ENCODE data around the gene APLN.

The APLN gene

GRCh38 chrX:129640737-129641136, 14.0 kb downstream of the APLN start:
- no peak for DNase-seq

- no peak for DNase-seq
Observed at GRCh38 chrX:129638917-129639316, 15.8 kb downstream of the APLN start.

GRCh38 chrX:129637217-129638109, 17.3 kb downstream of the APLN start:
- DNase-seq, result peak; percentile 50

- no peak for DNase-seq
Observed at GRCh38 chrX:129636175-129636681, 18.5 kb downstream of the APLN start.

GRCh38 chrX:129634541-129634940, 20.2 kb downstream of the APLN start:
- no peak for DNase-seq

- no peak for DNase-seq
Observed at GRCh38 chrX:129632443-129632842, 22.3 kb downstream of the APLN start.

- DNase-seq, result no peak
Observed at GRCh38 chrX:129631849-129632248, 22.9 kb downstream of the APLN start.

GRCh38 chrX:129629837-129630236, 24.9 kb downstream of the APLN start:
- no peak for DNase-seq

GRCh38 chrX:129626026-129626425, 28.7 kb downstream of the APLN start:
- DNase-seq, result no peak

GRCh38 chrX:129622757-129623301, 31.9 kb downstream of the APLN start:
- no peak for DNase-seq

- DNase-seq, result no peak
Observed at GRCh38 chrX:129618997-129619396, 35.8 kb downstream of the APLN start.

GRCh38 chrX:129617420-129617819, 37.3 kb downstream of the APLN start:
- no peak for DNase-seq

GRCh38 chrX:129614481-129615255, 40.1 kb downstream of the APLN start:
- DNase-seq, result no peak

- no peak for DNase-seq
Observed at GRCh38 chrX:129613596-129613995, 41.2 kb downstream of the APLN start.

- DNase-seq, result no peak
Observed at GRCh38 chrX:129612396-129612795, 42.4 kb downstream of the APLN start.

GRCh38 chrX:129609395-129609794, 45.4 kb downstream of the APLN start:
- DNase-seq, result no peak

- no peak for DNase-seq
Observed at GRCh38 chrX:129608496-129608895, 46.3 kb downstream of the APLN start.

- peak; percentile 43 for DNase-seq
Observed at GRCh38 chrX:129606918-129607317, 47.8 kb downstream of the APLN start.

- no peak for DNase-seq
Observed at GRCh38 chrX:129600981-129601424, 53.8 kb downstream of the APLN start.

GRCh38 chrX:129599996-129600395, 54.8 kb downstream of the APLN start:
- no peak for DNase-seq

GRCh38 chrX:129599499-129599898, 55.3 kb downstream of the APLN start:
- DNase-seq, result no peak

- no peak for DNase-seq
Observed at GRCh38 chrX:129597905-129598304, 56.9 kb downstream of the APLN start.

- DNase-seq, result no peak
Observed at GRCh38 chrX:129596077-129596476, 58.7 kb downstream of the APLN start.
